ENCODE data around the gene ZFPL1. TPM values are rescaled to one million over a fixed set of nuclear protein-coding genes. Genes with fewer than 3 reads are reported as not detected.

The ZFPL1 gene
- total and polyA plus RNA-seq, 5 donors from 2014 or later: 27.0 to 42.9 (median 32.5) TPM

GRCh38 chr11:65130631-65131416 is 46.8 kb downstream of the ZFPL1 start:
- H3K9me3 Mint-ChIP-seq: no peaks in the 10 kb centered on the region
- DNase-seq (no peak), ATAC-seq (ENCODE audit: low read depth in 2 of 2) (no peak)
- no peak overlapping the region for H3K27ac ChIP-seq (ENCODE audit: insufficient read depth, low read length, poor library complexity, severe bottlenecking)
- no peak overlapping the region for H3K4me3 ChIP-seq (ENCODE audit: low read depth, low read length)
- no peaks in the 10 kb centered on the region for H3K27me3 ChIP-seq (ENCODE audit: control insufficient read depth, insufficient read depth, low read length)
- peaks cover 16% of the 10 kb centered on the region for H3K36me3 Mint-ChIP-seq
- H3K36me3 ChIP-seq (ENCODE audit: control insufficient read depth, insufficient read depth, low read length): peaks cover 63% of the 10 kb centered on the region
- H3K27ac Mint-ChIP-seq: peak overlapping the region in 2 of 3 donors; percentile 47 to 69
- peak overlapping the region in 3 of 4 donors; percentile 67 to 86 (median 75) for H3K4me3 Mint-ChIP-seq
- H3K9me3 ChIP-seq (ENCODE audit: control insufficient read depth in 2 of 2, low read length in 2 of 2): no peaks in the 10 kb centered on the region
- no peaks in the 10 kb centered on the region for H3K27me3 Mint-ChIP-seq
- peaks cover 0 to 34% (median 16%) of the 10 kb centered on the region in 4 donors for H3K4me1 Mint-ChIP-seq
- H3K4me1 ChIP-seq (ENCODE audit: control insufficient read depth, insufficient read depth, low read length, poor library complexity, severe bottlenecking): peaks cover 32% of the 10 kb centered on the region

- DNase-seq: no peak
- ATAC-seq (ENCODE audit: low read depth in 2 of 2): no peak
- H3K9me3 ChIP-seq (ENCODE audit: control insufficient read depth in 2 of 2, low read length in 2 of 2): no peaks in the 10 kb centered on the region
- Mint-ChIP-seq H3K27ac (peak overlapping the region in 1 of 3 donors; percentile 47), H3K4me1 (peaks cover 6 to 40% (median 21%) of the 10 kb centered on the region in 4 donors), H3K27me3 (no peaks in the 10 kb centered on the region), H3K4me3 (peak overlapping the region in 3 of 4 donors; percentile 21 to 86 (median 75)), H3K9me3 (peaks cover 0 to 2% (median 0%) of the 10 kb centered on the region in 7 donors), H3K36me3 (peaks cover 15% of the 10 kb centered on the region)
- peaks cover 57% of the 10 kb centered on the region for H3K36me3 ChIP-seq (ENCODE audit: control insufficient read depth, insufficient read depth, low read length)
- peaks cover 38% of the 10 kb centered on the region for H3K4me1 ChIP-seq (ENCODE audit: control insufficient read depth, insufficient read depth, low read length, poor library complexity, severe bottlenecking)
- H3K27ac ChIP-seq (ENCODE audit: insufficient read depth, low read length, poor library complexity, severe bottlenecking): no peak overlapping the region
- no peaks in the 10 kb centered on the region for H3K27me3 ChIP-seq (ENCODE audit: control insufficient read depth, insufficient read depth, low read length)
- H3K4me3 ChIP-seq (ENCODE audit: low read depth, low read length): no peak overlapping the region
Observed at GRCh38 chr11:65131417-65131776, 47.4 kb downstream of the ZFPL1 start.

- Histone ChIP-seq H3K4me1 (ENCODE audit: control insufficient read depth, insufficient read depth, low read length, poor library complexity, severe bottlenecking) (peaks cover 38% of the 10 kb centered on the region), H3K9me3 (ENCODE audit: control insufficient read depth in 2 of 2, low read length in 2 of 2) (no peaks in the 10 kb centered on the region), H3K27ac (ENCODE audit: insufficient read depth, low read length, poor library complexity, severe bottlenecking) (no peak overlapping the region), H3K4me3 (ENCODE audit: low read depth, low read length) (no peak overlapping the region), H3K27me3 (ENCODE audit: control insufficient read depth, insufficient read depth, low read length) (no peaks in the 10 kb centered on the region), H3K36me3 (ENCODE audit: control insufficient read depth, insufficient read depth, low read length) (peaks cover 52% of the 10 kb centered on the region)
- ATAC-seq (ENCODE audit: low read depth in 2 of 2) (no peak), DNase-seq (no peak)
- Mint-ChIP-seq H3K4me3 (peak overlapping the region; percentile 21 to 75 (median 30)), H3K36me3 (peaks cover 10% of the 10 kb centered on the region), H3K27ac (peak overlapping the region in 2 of 3 donors; percentile 11 to 26), H3K27me3 (no peaks in the 10 kb centered on the region), H3K9me3 (peaks cover 0 to 2% (median 0%) of the 10 kb centered on the region in 7 donors), H3K4me1 (peaks cover 7 to 45% (median 23%) of the 10 kb centered on the region in 4 donors)
Observed at GRCh38 chr11:65131895-65132237, 47.8 kb downstream of the ZFPL1 start.

- DNase-seq: no peak
- Histone ChIP-seq H3K36me3 (ENCODE audit: control insufficient read depth, insufficient read depth, low read length) (peaks cover 51% of the 10 kb centered on the region), H3K4me3 (ENCODE audit: low read depth, low read length) (no peak overlapping the region), H3K27me3 (ENCODE audit: control insufficient read depth, insufficient read depth, low read length) (no peaks in the 10 kb centered on the region), H3K27ac (ENCODE audit: insufficient read depth, low read length, poor library complexity, severe bottlenecking) (peak overlapping the region; percentile 20), H3K4me1 (ENCODE audit: control insufficient read depth, insufficient read depth, low read length, poor library complexity, severe bottlenecking) (peaks cover 38% of the 10 kb centered on the region), H3K9me3 (ENCODE audit: control insufficient read depth in 2 of 2, low read length in 2 of 2) (no peaks in the 10 kb centered on the region)
- H3K4me3 Mint-ChIP-seq: peak overlapping the region; percentile 96 to 100 (median 98)
- peak overlapping the region in 2 of 3 donors; percentile 26 to 99 for H3K27ac Mint-ChIP-seq
- H3K36me3 Mint-ChIP-seq: peaks cover 8% of the 10 kb centered on the region
- peaks cover 0 to 2% (median 0%) of the 10 kb centered on the region in 7 donors for H3K9me3 Mint-ChIP-seq
- no peaks in the 10 kb centered on the region for H3K27me3 Mint-ChIP-seq
- H3K4me1 Mint-ChIP-seq: peaks cover 7 to 46% (median 23%) of the 10 kb centered on the region in 4 donors
- ATAC-seq (ENCODE audit: low read depth in 2 of 2): no peak
Observed at GRCh38 chr11:65132238-65132987, 48.4 kb downstream of the ZFPL1 start.

- Mint-ChIP-seq H3K36me3 (peaks cover 8% of the 10 kb centered on the region), H3K27me3 (no peaks in the 10 kb centered on the region), H3K4me1 (peaks cover 7 to 48% (median 23%) of the 10 kb centered on the region in 4 donors), H3K27ac (peak overlapping the region; percentile 89 to 100 (median 99)), H3K9me3 (peaks cover 0 to 2% (median 0%) of the 10 kb centered on the region in 7 donors), H3K4me3 (peak overlapping the region; percentile 96 to 100 (median 98))
- Histone ChIP-seq H3K4me1 (ENCODE audit: control insufficient read depth, insufficient read depth, low read length, poor library complexity, severe bottlenecking) (peaks cover 38% of the 10 kb centered on the region), H3K27me3 (ENCODE audit: control insufficient read depth, insufficient read depth, low read length) (no peaks in the 10 kb centered on the region), H3K4me3 (ENCODE audit: low read depth, low read length) (peak overlapping the region; percentile 78), H3K36me3 (ENCODE audit: control insufficient read depth, insufficient read depth, low read length) (peaks cover 45% of the 10 kb centered on the region), H3K9me3 (ENCODE audit: control insufficient read depth in 2 of 2, low read length in 2 of 2) (no peaks in the 10 kb centered on the region), H3K27ac (ENCODE audit: insufficient read depth, low read length, poor library complexity, severe bottlenecking) (peak overlapping the region; percentile 99)
- no peak for ATAC-seq (ENCODE audit: low read depth in 2 of 2)
- peak in 1 of 3 donors; percentile 68 for DNase-seq
Observed at GRCh38 chr11:65132988-65133700, 49.1 kb downstream of the ZFPL1 start.

GRCh38 chr11:65133724-65134123 is 49.7 kb downstream of the ZFPL1 start:
- DNase-seq: peak in 1 of 3 donors; percentile 20
- Histone ChIP-seq H3K9me3 (ENCODE audit: control insufficient read depth in 2 of 2, low read length in 2 of 2) (no peaks in the 10 kb centered on the region), H3K4me1 (ENCODE audit: control insufficient read depth, insufficient read depth, low read length, poor library complexity, severe bottlenecking) (peaks cover 38% of the 10 kb centered on the region), H3K27me3 (ENCODE audit: control insufficient read depth, insufficient read depth, low read length) (no peaks in the 10 kb centered on the region), H3K27ac (ENCODE audit: insufficient read depth, low read length, poor library complexity, severe bottlenecking) (peak overlapping the region; percentile 99), H3K36me3 (ENCODE audit: control insufficient read depth, insufficient read depth, low read length) (peaks cover 39% of the 10 kb centered on the region), H3K4me3 (ENCODE audit: low read depth, low read length) (peak overlapping the region; percentile 78)
- Mint-ChIP-seq H3K36me3 (peaks cover 8% of the 10 kb centered on the region), H3K4me3 (peak overlapping the region; percentile 96 to 100 (median 98)), H3K27me3 (no peaks in the 10 kb centered on the region), H3K27ac (peak overlapping the region; percentile 89 to 100 (median 99)), H3K9me3 (peaks cover 0 to 2% (median 0%) of the 10 kb centered on the region in 7 donors), H3K4me1 (peaks cover 7 to 48% (median 23%) of the 10 kb centered on the region in 4 donors)
- no peak for ATAC-seq (ENCODE audit: low read depth in 2 of 2)

- Histone ChIP-seq H3K36me3 (ENCODE audit: control insufficient read depth, insufficient read depth, low read length) (peaks cover 32% of the 10 kb centered on the region), H3K27ac (ENCODE audit: insufficient read depth, low read length, poor library complexity, severe bottlenecking) (peak within 1 kb of the TSS; percentile 99), H3K9me3 (ENCODE audit: control insufficient read depth in 2 of 2, low read length in 2 of 2) (no peaks in the 10 kb centered on the region), H3K27me3 (ENCODE audit: control insufficient read depth, insufficient read depth, low read length) (no peaks in the 10 kb centered on the region), H3K4me3 (ENCODE audit: low read depth, low read length) (peak within 1 kb of the TSS; percentile 87), H3K4me1 (ENCODE audit: control insufficient read depth, insufficient read depth, low read length, poor library complexity, severe bottlenecking) (peaks cover 38% of the 10 kb centered on the region)
- Mint-ChIP-seq H3K36me3 (peaks cover 8% of the 10 kb centered on the region), H3K9me3 (peaks cover 0 to 2% (median 0%) of the 10 kb centered on the region in 7 donors), H3K27me3 (no peaks in the 10 kb centered on the region), H3K4me3 (peak within 1 kb of the TSS; percentile 96 to 100 (median 98)), H3K27ac (peak within 1 kb of the TSS; percentile 99 to 100 (median 100)), H3K4me1 (peaks cover 7 to 48% (median 23%) of the 10 kb centered on the region in 4 donors)
- DNase-seq (peak; percentile 87 to 94 (median 94)), ATAC-seq (ENCODE audit: low read depth in 2 of 2) (peak; percentile 77 to 78)
Observed at GRCh38 chr11:65134240-65134951, 50.4 kb downstream of the ZFPL1 start, which contains the start of gene SYVN1. TSS of gene SYVN1 (minus strand) at chr11:65134519. CDS start at chr11:65133601, 918 bp downstream.
